HepG2 (cell line): Measurements from ENCODE around the gene TRPC4. TPM values are rescaled to one million over a fixed set of nuclear protein-coding genes. Genes with fewer than 3 reads are reported as not detected.
A peak's percentile ranks its signal among the peaks of the same experiment; 100 is the strongest.

Source experiments
- ATAC-seq: fragments of 200-7000 bp; cut with Tn5 transposase; 3 replicates; pipeline ENCODE4 v1.9.1; 2020; ENCODE audit warnings: mild to moderate bottlenecking, moderate library complexity
- BruUV-seq: library from RNA; stranded (reverse); fragments of 400-500 nt; replicated peaks from 2 replicates; lab custom pipeline; 2021; lab: Mats Ljungman, UMichigan
- CTCF ChIA-PET: fragments of 300-600 bp; formaldehyde crosslinking; extraction: SDS; loops from one replicate; lab custom pipeline; 2021; ENCODE audit warnings: low total read pairs, inconsistent platforms, low intra/inter-chr PET ratio; lab: Yijun Ruan, JAX
- POLR2A ChIA-PET: fragments of 350-600 bp; sonication (Branson Sonifier 250); formaldehyde crosslinking; loops from one replicate; lab custom pipeline; 2020; ENCODE audit warnings: antibody characterized with exemption, inconsistent platforms; lab: Yijun Ruan, JAX
- DNase-seq: peaks from one replicate; pipeline ENCODE4 v3.0.0-alpha.2; 2015; ENCODE audit warnings: low spot score
- FAIRE-seq: peaks from 3 replicates; lab custom pipeline; 2011; peaks lifted over from hg19 to GRCh38; lab: Jason Lieb, UNC
- H2AFZ ChIP-seq: one replicate; pipeline ENCODE4 v1.6.1; 2011; ENCODE audit warnings: low read length, inconsistent platforms
- H3K27ac ChIP-seq: fragments of 300-600 bp; 3 replicates; pipeline ENCODE4 v1.8.0; 2011; ENCODE audit warnings: mixed run types, mild to moderate bottlenecking, mixed read lengths, low read length, inconsistent platforms; ENCODE audit not compliant: insufficient read depth; ENCODE audit errors: extremely low read length
- H3K27me3 ChIP-seq, 2 experiments: fragments of 200-600 bp in 1 of 2; 2 replicates in 1 of 2; 3 replicates in 1 of 2; pipeline versions ENCODE4 v1.6.0 to v1.8.0; 2011; ENCODE audit warnings: low read length in 2 of 2, mild to moderate bottlenecking in 2 of 2, moderate library complexity in 2 of 2, inconsistent platforms in 1 of 2; ENCODE audit not compliant: insufficient read depth in 2 of 2, control insufficient read depth in 1 of 2
- H3K36me3 ChIP-seq, 2 experiments: fragments of 200-600 bp in 1 of 2; replicated peaks in 1 of 2; 2 replicates in 1 of 2; 3 replicates in 1 of 2; pipeline versions ENCODE4 v1.5.1 to v1.8.0; 2011; ENCODE audit warnings: low read length in 2 of 2, inconsistent platforms in 1 of 2; ENCODE audit not compliant: insufficient read depth in 2 of 2, control insufficient read depth in 1 of 2
- H3K4me1 ChIP-seq: 2 replicates; pipeline ENCODE4 v1.5.1; 2012; ENCODE audit warnings: low read length, inconsistent platforms; ENCODE audit not compliant: insufficient read depth
- H3K4me2 ChIP-seq: 2 replicates; pipeline ENCODE4 v1.6.0; 2011; ENCODE audit warnings: low read depth, low read length, inconsistent platforms
- H3K4me3 ChIP-seq, 3 experiments: fragments of 200-600 bp in 1 of 3; sonication (generic), shearing (Covaris generic) in 1 of 3; replicated peaks in 1 of 3; 2 replicates each; pipeline ENCODE4 v1.5.1; 2011 to 2016; ENCODE audit warnings: low read length in 3 of 3, inconsistent platforms in 2 of 3, low read depth in 2 of 3, mild to moderate bottlenecking in 2 of 3, control low read depth in 1 of 3, mixed read lengths in 1 of 3; ENCODE audit not compliant: insufficient read depth in 1 of 3
- H3K79me2 ChIP-seq: one replicate; pipeline ENCODE4 v1.6.1; 2011; ENCODE audit warnings: low read length, inconsistent platforms; ENCODE audit not compliant: insufficient read depth
- H3K9ac ChIP-seq: 2 replicates; pipeline ENCODE4 v1.6.0; 2011; ENCODE audit warnings: mild to moderate bottlenecking, low read depth, low read length, inconsistent platforms; ENCODE audit not compliant: insufficient read depth
- H3K9me3 ChIP-seq: 2 replicates; pipeline ENCODE4 v1.5.1; 2012; ENCODE audit warnings: mild to moderate bottlenecking, low read length
- H4K20me1 ChIP-seq: 2 replicates; pipeline ENCODE4 v1.6.0; 2011; ENCODE audit warnings: inconsistent platforms, mild to moderate bottlenecking, low read length, moderate library complexity; ENCODE audit not compliant: insufficient read depth
- AKAP8 ChIP-seq: sonication (generic); formaldehyde crosslinking; IDR thresholded peaks from 2 replicates; pipeline ENCODE4 v1.5.1; 2020; ENCODE audit warnings: mild to moderate bottlenecking, missing genetic modification reagents
- BORCS8-MEF2B ChIP-seq: sonication (generic); formaldehyde crosslinking; IDR thresholded peaks from 2 replicates; pipeline ENCODE4 v1.8.0; 2022; ENCODE audit warnings: mild to moderate bottlenecking, missing genetic modification reagents
- HDAC6 ChIP-seq: fragments of 200-600 bp; sonication (generic); IDR thresholded peaks from 2 replicates; pipeline ENCODE4 v1.7.0; 2017; ENCODE audit warnings: mild to moderate bottlenecking, antibody characterized with exemption, low read length, low read depth
- RARA ChIP-seq: IDR thresholded peaks from 2 replicates; pipeline ENCODE4 v1.6.1; 2016; ENCODE audit warnings: missing genetic modification reagents, missing compliant biosample characterization
- RNF219 ChIP-seq: sonication (generic); formaldehyde crosslinking; IDR thresholded peaks from 2 replicates; pipeline ENCODE4 v1.5.0; 2020; ENCODE audit warnings: mild to moderate bottlenecking, missing genetic modification reagents
- SMARCE1 ChIP-seq: fragments of 450-650 bp; IDR thresholded peaks from 2 replicates; pipeline ENCODE4 v1.6.1; 2017; ENCODE audit warnings: borderline replicate concordance
- STAG1 ChIP-seq: sonication (generic); formaldehyde crosslinking; IDR thresholded peaks from 2 replicates; pipeline ENCODE4 v1.4.0; 2020; ENCODE audit warnings: missing genetic modification reagents
- ZEB1 ChIP-seq: IDR thresholded peaks from 2 replicates; pipeline ENCODE4 v1.6.1; 2012; ENCODE audit warnings: mild to moderate bottlenecking, low read depth, inconsistent platforms; ENCODE audit not compliant: insufficient replicate concordance
- ZNF224 ChIP-seq: sonication (generic); formaldehyde crosslinking; IDR thresholded peaks from 2 replicates; pipeline ENCODE4 v1.5.0; 2020; ENCODE audit warnings: mild to moderate bottlenecking, missing genetic modification reagents
- WGBS: methylation state at CpG from one replicate; pipeline ENCODE4 v1.1.6; 2017; ENCODE audit warnings: low lambda C conversion rate; 5-methylcytosine and 5-hydroxymethylcytosine counted together
- in situ Hi-C: cut with HindIII; loops from 2 replicates; pipeline ENCODE4 v1.10.0; 2017; ENCODE audit warnings: low pct_unique_long_range_greater_than_20kb; ENCODE audit not compliant: extremely low pct_ligation_motif_present
- intact Hi-C: fragments of 100-400 bp; cut with micrococcal nuclease; formaldehyde crosslinking; loops from one replicate; pipeline ENCODE4 v1.10.0; 2022; ENCODE audit not compliant: unreplicated experiment
- polyA plus RNA-seq, 8 experiments: library from polyadenylated mRNA; depleted of rRNA in 3 of 8; stranded (reverse) in 7 of 8; unstranded in 1 of 8; fragments of >200 nt; fragmentation: Illumina TruSeq in 4 of 8; extraction: Trizol in 4 of 8; gene quantifications; 2 replicates each; pipeline versions ENCODE4 v1.2.1 to v1.2.3, GENCODE V29; 2011 to 2016; ENCODE audit warnings: low read depth in 4 of 8, missing spikeins in 1 of 8, mixed read lengths in 1 of 8; ENCODE audit not compliant: insufficient read depth in 1 of 8
- total RNA-seq, 5 experiments: library from RNA; depleted of rRNA; stranded (reverse); fragments of >200 nt; fragmentation: Illumina TruSeq; extraction: Trizol; gene quantifications; 2 replicates each; pipeline ENCODE4 v1.2.3, GENCODE V29; 2016; ENCODE audit warnings: low read depth in 1 of 5

TRPC4 gene
- total and polyA plus RNA-seq, 2 of the 13 experiments (the other 11 are each of a cell fraction or from before 2014, with no cell fraction given) = not detected

DNA sequence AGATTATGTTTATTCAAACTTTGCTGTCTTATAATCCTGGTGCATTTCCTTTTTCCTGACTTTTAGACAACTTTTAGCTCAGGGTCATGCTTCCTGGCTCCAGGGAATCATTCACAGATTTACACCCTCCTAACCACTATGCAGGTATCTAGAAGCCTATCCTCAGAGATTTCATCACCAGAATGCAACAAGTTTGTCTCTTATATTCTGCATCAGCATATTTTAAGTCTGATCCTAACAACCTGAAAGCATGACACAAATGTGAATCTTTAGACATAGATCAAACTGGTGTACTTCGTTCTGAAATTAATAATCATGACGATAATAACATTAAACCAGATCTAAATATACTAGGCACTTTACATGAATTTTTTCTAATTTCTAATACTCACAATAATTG, 100.0 kb downstream of the TRPC4 start (continued):
- no peak for TF ChIP-seq HDAC6

DNA sequence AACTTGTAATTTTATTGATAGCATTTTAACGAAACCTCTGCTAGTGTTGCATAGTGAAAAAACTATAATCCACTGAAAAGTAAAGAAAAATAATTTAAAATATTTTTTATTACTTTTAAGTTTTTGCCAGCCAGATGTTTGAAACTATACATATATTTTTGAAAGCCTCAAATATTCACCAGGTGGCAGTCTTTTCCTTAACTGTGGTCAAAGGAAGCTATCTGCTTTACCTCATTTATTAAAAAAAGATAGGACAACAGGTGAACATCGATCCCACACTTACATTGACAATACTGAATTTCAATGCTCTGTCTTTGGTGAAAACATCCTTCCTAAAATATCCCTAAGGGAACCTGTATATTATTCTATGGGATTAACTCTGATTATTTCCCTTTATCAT, 100.5 kb downstream of the TRPC4 start:
- Histone ChIP-seq H3K36me3 (no peaks in the 10 kb centered on the region), H3K4me2 (no peak overlapping the region), H3K4me1 (no peaks in the 10 kb centered on the region), H3K9ac (no peak overlapping the region), H4K20me1 (no peaks in the 10 kb centered on the region), H3K27ac (no peak overlapping the region), H3K9me3 (no peaks in the 10 kb centered on the region), H3K79me2 (no peaks in the 10 kb centered on the region), H2AFZ (no peak overlapping the region), H3K27me3 (no peaks in the 10 kb centered on the region), H3K4me3 (no peak overlapping the region)
- DNase-seq = peak; percentile 2
- POLR2A ChIA-PET = no interaction called here
- CTCF ChIA-PET = interaction anchor here (1.4 kb wide), 1 partner anchor 813 kb away, joined by 7 read pairs; no protein-coding TSS in a partner anchor
- no peak for ATAC-seq
- BruUV-seq = no TSS peak
- FAIRE-seq = no peak
- intact Hi-C loops = no loop called here
- WGBS = 3% methylated on average over 2 of the region's 2 CpGs
- in situ Hi-C loops = loop anchor here (25.0 kb wide), 1 partner anchor 818 kb away; no protein-coding TSS in a partner anchor
- no peak for TF ChIP-seq SMARCE1
- TF ChIP-seq STAG1 (CRISPR knock-in tag) = peak; percentile 30; the same call in 1 of the 2 replicates

- Histone ChIP-seq H3K36me3 (no peaks in the 10 kb centered on the region), H3K4me3 (no peak overlapping the region), H3K9ac (no peak overlapping the region), H3K4me1 (no peaks in the 10 kb centered on the region), H3K4me2 (no peak overlapping the region), H3K27me3 (no peaks in the 10 kb centered on the region), H3K9me3 (no peaks in the 10 kb centered on the region), H4K20me1 (no peaks in the 10 kb centered on the region), H3K27ac (no peak overlapping the region), H3K79me2 (no peaks in the 10 kb centered on the region), H2AFZ (no peak overlapping the region)
- no peak for FAIRE-seq
- no peak for ATAC-seq
- WGBS = 0% methylated on average over 3 of the region's 3 CpGs
- CTCF ChIA-PET = no interaction called here
- intact Hi-C loops = no loop called here
- TF ChIP-seq BORCS8-MEF2B (no peak), RARA (CRISPR knock-in tag) (no peak), ZEB1 (no peak), RNF219 (CRISPR knock-in tag) (no peak), ZNF224 (CRISPR knock-in tag) (no peak), AKAP8 (CRISPR knock-in tag) (no peak)
- BruUV-seq = no TSS peak
- POLR2A ChIA-PET = no interaction called here
- no peak for DNase-seq
- in situ Hi-C loops = loop anchor here (25.0 kb wide), 1 partner anchor 821 kb away; no protein-coding TSS in a partner anchor
These were observed 103.1 kb downstream of the TRPC4 start for GRCh38 chr13:37766502-37766901.
